Smooth muscle cell (in vitro differentiated cells): ENCODE data around the gene CEMIP. TPM values are rescaled to one million over a fixed set of nuclear protein-coding genes. Genes with fewer than 3 reads are reported as not detected.

ENCODE experiments used
- DNase-seq: peaks from one replicate; lab custom pipeline; 2025; ENCODE audit not compliant: unreplicated experiment; lab: John Stamatoyannopoulos, UW
- H2AFZ ChIP-seq: fragments of 200-600 bp; sonication (generic); 2 replicates; pipeline ENCODE4 v1.6.0; 2016; ENCODE audit warnings: antibody characterized with exemption, low read depth, mild to moderate bottlenecking
- H3F3A ChIP-seq: fragments of 200-600 bp; sonication (generic); 2 replicates; pipeline ENCODE4 v1.6.0; 2017; ENCODE audit warnings: antibody characterized with exemption, low read depth
- H3K27ac ChIP-seq: fragments of 200-600 bp; sonication (generic); 2 replicates; pipeline ENCODE4 v1.5.1; 2016; ENCODE audit warnings: low read depth, mild to moderate bottlenecking
- H3K27me3 ChIP-seq: fragments of 200-600 bp; sonication (generic); 2 replicates; pipeline ENCODE4 v1.6.1; 2016; ENCODE audit warnings: low read depth, mild to moderate bottlenecking
- H3K36me3 ChIP-seq: fragments of 200-600 bp; sonication (generic); 2 replicates; pipeline ENCODE4 v1.5.1; 2016; ENCODE audit warnings: low read depth
- H3K4me1 ChIP-seq: fragments of 200-600 bp; sonication (generic); 2 replicates; pipeline ENCODE4 v1.5.1; 2016; ENCODE audit warnings: low read depth
- H3K4me2 ChIP-seq: fragments of 200-600 bp; sonication (generic); 2 replicates; pipeline ENCODE4 v1.6.0; 2016; ENCODE audit warnings: mild to moderate bottlenecking
- H3K4me3 ChIP-seq: fragments of 200-600 bp; sonication (generic); 2 replicates; pipeline ENCODE4 v1.5.1; 2016; ENCODE audit warnings: mild to moderate bottlenecking
- H3K79me2 ChIP-seq: fragments of 200-600 bp; sonication (generic); 2 replicates; pipeline ENCODE4 v1.6.0; 2016; ENCODE audit warnings: low read depth, mild to moderate bottlenecking
- H3K9ac ChIP-seq: fragments of 200-600 bp; sonication (generic); 2 replicates; pipeline ENCODE4 v1.6.0; 2016; ENCODE audit warnings: low read depth
- H3K9me3 ChIP-seq: fragments of 200-600 bp; sonication (generic); replicated peaks from 2 replicates; pipeline ENCODE4 v1.5.1; 2016; ENCODE audit warnings: low read depth
- H4K20me1 ChIP-seq: fragments of 200-600 bp; sonication (generic); 2 replicates; pipeline ENCODE4 v1.6.0; 2016; ENCODE audit warnings: low read depth
- WGBS: methylation state at CpG from one replicate; pipeline ENCODE4 v1.1.7; 2016; ENCODE audit warnings: low lambda C conversion rate; 5-methylcytosine and 5-hydroxymethylcytosine counted together
- polyA plus RNA-seq: library from polyadenylated mRNA; unstranded; fragments of >200 nt; fragmentation: Nextera tagmentation; extraction: Ambion mirVana; gene quantifications from 2 replicates; pipeline ENCODE4 v1.2.1, GENCODE V29; 2016
- total RNA-seq: library from RNA; depleted of rRNA; stranded (reverse); fragments of >200 nt; gene quantifications from 2 replicates; pipeline ENCODE4 v1.2.3, GENCODE V29; 2014
- TF ChIP-seq, protein P1 (sequence below): fragments of 200-600 bp; sonication (generic); IDR thresholded peaks from 2 replicates; pipeline ENCODE4 v1.5.1; 2017; ENCODE audit warnings: borderline replicate concordance, mild to moderate bottlenecking, antibody characterized with exemption; ENCODE audit not compliant: insufficient read depth, poor library complexity, severe bottlenecking

The CEMIP gene
- total and polyA plus RNA-seq, 2 experiments from 2014 or later, result 1.9 TPM

DNA sequence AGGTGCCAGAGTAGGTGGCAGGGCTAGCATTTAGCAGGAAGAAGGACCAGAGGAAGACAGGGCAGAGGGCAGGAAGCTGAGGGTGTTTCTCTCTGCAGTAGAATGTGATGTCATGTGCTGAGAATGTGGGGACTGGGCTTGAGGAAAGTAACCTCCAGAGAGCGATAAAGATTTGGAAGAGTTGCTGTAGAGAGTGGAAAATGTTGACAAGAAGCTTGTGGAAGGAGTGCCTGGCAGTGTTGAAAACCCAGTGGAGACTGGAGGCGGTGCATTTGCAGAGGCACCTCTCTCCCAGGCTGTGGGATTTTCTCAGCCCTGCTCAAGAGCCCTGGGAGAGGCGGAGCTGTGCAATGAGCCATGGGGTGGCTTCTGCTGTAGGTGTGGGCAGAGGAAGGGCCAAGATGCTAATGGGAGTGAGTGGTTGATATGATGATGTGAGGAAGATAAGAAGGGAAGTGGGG, 155.6 kb downstream of the CEMIP start:
- H3K9me3 ChIP-seq, result no peaks in the 10 kb centered on the region
- no peak overlapping the region for H2AFZ ChIP-seq
- no peaks in the 10 kb centered on the region for H3K36me3 ChIP-seq
- TF ChIP-seq, protein P1, sequence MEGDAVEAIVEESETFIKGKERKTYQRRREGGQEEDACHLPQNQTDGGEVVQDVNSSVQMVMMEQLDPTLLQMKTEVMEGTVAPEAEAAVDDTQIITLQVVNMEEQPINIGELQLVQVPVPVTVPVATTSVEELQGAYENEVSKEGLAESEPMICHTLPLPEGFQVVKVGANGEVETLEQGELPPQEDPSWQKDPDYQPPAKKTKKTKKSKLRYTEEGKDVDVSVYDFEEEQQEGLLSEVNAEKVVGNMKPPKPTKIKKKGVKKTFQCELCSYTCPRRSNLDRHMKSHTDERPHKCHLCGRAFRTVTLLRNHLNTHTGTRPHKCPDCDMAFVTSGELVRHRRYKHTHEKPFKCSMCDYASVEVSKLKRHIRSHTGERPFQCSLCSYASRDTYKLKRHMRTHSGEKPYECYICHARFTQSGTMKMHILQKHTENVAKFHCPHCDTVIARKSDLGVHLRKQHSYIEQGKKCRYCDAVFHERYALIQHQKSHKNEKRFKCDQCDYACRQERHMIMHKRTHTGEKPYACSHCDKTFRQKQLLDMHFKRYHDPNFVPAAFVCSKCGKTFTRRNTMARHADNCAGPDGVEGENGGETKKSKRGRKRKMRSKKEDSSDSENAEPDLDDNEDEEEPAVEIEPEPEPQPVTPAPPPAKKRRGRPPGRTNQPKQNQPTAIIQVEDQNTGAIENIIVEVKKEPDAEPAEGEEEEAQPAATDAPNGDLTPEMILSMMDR, result no peak
- no peak for DNase-seq
- WGBS, result 21% methylated on average over 3 of the region's 3 CpGs
- no peaks in the 10 kb centered on the region for H3K4me1 ChIP-seq
- peaks cover 18% of the 10 kb centered on the region for H3F3A ChIP-seq
- H3K4me2 ChIP-seq, result peak overlapping the region; percentile 47
- no peak overlapping the region for H3K9ac ChIP-seq
- H4K20me1 ChIP-seq, result no peaks in the 10 kb centered on the region
- H3K27ac ChIP-seq, result peak overlapping the region; percentile 55
- no peak overlapping the region for H3K4me3 ChIP-seq
- no peaks in the 10 kb centered on the region for H3K79me2 ChIP-seq
- no peaks in the 10 kb centered on the region for H3K27me3 ChIP-seq

DNA sequence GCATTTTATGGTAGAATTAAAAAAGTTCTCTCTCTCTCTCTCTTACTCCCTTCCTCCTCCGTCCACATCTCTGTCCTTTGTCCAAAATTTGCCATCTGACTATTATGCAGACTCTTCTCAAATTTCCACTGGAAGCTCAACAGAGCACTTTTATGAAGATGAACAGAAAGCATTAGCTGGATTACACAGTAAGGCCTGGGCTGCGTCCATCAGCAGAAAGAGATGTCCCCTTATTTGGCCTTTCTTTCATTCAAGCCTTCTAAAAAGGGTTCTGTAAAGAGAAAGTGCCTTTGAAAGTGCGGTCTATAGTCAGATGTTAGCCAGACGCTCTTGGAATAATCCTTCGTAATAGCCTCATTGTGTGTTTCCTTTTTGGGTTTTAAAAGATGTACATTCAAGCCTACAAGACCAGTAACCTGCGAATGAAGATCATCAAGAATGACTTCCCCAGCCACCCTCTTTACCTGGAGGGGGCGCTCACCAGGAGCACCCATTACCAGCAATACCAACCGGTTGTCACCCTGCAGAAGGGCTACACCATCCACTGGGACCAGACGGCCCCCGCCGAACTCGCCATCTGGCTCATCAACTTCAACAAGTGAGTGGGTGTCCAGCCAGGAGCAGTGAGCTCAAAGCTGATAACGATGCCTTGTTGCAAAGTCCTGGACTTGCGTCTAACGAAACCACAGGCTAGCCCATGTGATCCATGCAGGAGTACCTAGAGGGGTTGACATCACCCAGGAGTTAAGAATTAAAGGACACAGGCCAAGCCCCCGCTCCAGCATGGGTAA, 157.3 kb downstream of the CEMIP start:
- H3K9me3 ChIP-seq, result no peaks in the 10 kb centered on the region
- TF ChIP-seq, protein P1, result no peak
- peak overlapping the region; percentile 69 for H3K4me2 ChIP-seq
- no peak overlapping the region for H3K9ac ChIP-seq
- no peaks in the 10 kb centered on the region for H3K36me3 ChIP-seq
- no peaks in the 10 kb centered on the region for H3K4me1 ChIP-seq
- H3K4me3 ChIP-seq, result no peak overlapping the region
- no peak for DNase-seq
- H2AFZ ChIP-seq, result no peak overlapping the region
- no peaks in the 10 kb centered on the region for H3K79me2 ChIP-seq
- WGBS, result 28% methylated on average over 16 of the region's 16 CpGs
- peak overlapping the region; percentile 60 for H3K27ac ChIP-seq
- H3K27me3 ChIP-seq, result no peaks in the 10 kb centered on the region
- no peaks in the 10 kb centered on the region for H4K20me1 ChIP-seq
- peaks cover 18% of the 10 kb centered on the region for H3F3A ChIP-seq

DNA sequence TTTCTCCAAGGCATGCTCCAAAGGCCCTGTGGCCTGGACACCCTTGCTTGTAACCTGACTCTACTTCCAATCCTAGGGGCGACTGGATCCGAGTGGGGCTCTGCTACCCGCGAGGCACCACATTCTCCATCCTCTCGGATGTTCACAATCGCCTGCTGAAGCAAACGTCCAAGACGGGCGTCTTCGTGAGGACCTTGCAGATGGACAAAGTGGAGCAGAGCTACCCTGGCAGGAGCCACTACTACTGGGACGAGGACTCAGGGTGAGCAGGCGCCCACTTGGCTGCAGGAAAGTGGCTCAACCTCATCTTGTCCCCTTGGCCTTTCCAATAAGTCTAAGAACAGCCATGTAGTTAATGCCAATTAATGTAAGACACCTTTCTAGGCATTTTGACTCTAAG, 158.5 kb downstream of the CEMIP start:
- no peaks in the 10 kb centered on the region for H3K79me2 ChIP-seq
- no peaks in the 10 kb centered on the region for H4K20me1 ChIP-seq
- no peak overlapping the region for H3K27ac ChIP-seq
- no peak for DNase-seq
- TF ChIP-seq, protein P1, result no peak
- no peaks in the 10 kb centered on the region for H3K36me3 ChIP-seq
- H3K9me3 ChIP-seq, result no peaks in the 10 kb centered on the region
- H3K9ac ChIP-seq, result no peak overlapping the region
- H3F3A ChIP-seq, result peaks cover 18% of the 10 kb centered on the region
- WGBS, result 97% methylated on average over 12 of the region's 12 CpGs
- no peak overlapping the region for H2AFZ ChIP-seq
- H3K4me1 ChIP-seq, result no peaks in the 10 kb centered on the region
- no peaks in the 10 kb centered on the region for H3K27me3 ChIP-seq
- H3K4me2 ChIP-seq, result no peak overlapping the region
- no peak overlapping the region for H3K4me3 ChIP-seq

DNA sequence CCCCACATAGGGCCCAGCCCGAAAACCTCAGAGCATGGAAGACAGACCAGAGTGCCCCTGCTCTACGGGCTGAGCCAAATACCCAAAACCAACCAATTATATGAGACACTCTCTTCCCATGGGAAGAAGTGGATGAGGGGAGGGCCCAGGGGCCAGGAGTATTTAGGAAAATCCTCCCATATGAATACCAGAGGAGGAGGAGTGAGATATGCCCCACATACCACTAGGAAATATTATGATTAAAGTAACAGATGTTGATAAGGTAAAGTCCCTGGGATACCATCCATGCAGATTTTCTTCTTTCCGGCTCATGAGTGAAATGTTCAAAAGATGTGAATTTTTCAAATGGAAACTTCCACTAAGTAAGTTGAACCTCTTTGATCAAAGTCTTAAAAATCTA, 160.0 kb downstream of the CEMIP start:
- H3K36me3 ChIP-seq, result no peaks in the 10 kb centered on the region

More for the DNA sequence above, 160.0 kb downstream of the CEMIP start:
- H3K27ac ChIP-seq, result no peak overlapping the region
- no peaks in the 10 kb centered on the region for H3K4me1 ChIP-seq
- no peak overlapping the region for H2AFZ ChIP-seq
- no peak overlapping the region for H3K4me2 ChIP-seq
- TF ChIP-seq, protein P1, result no peak
- peaks cover 7% of the 10 kb centered on the region for H3F3A ChIP-seq
- 97% methylated on average over 3 of the region's 3 CpGs for WGBS
- no peak for DNase-seq
- H3K9ac ChIP-seq, result no peak overlapping the region
- H3K9me3 ChIP-seq, result no peaks in the 10 kb centered on the region
- H3K4me3 ChIP-seq, result no peak overlapping the region
- H3K79me2 ChIP-seq, result no peaks in the 10 kb centered on the region
- H3K27me3 ChIP-seq, result no peaks in the 10 kb centered on the region
- H4K20me1 ChIP-seq, result no peaks in the 10 kb centered on the region
